Measurements from ENCODE around the gene TOM1L2. TPM values are rescaled to one million over a fixed set of nuclear protein-coding genes. Genes with fewer than 3 reads are reported as not detected.

Gene TOM1L2
- total RNA-seq, 1 experiment from 2014 or later: 34.2 TPM

DNA sequence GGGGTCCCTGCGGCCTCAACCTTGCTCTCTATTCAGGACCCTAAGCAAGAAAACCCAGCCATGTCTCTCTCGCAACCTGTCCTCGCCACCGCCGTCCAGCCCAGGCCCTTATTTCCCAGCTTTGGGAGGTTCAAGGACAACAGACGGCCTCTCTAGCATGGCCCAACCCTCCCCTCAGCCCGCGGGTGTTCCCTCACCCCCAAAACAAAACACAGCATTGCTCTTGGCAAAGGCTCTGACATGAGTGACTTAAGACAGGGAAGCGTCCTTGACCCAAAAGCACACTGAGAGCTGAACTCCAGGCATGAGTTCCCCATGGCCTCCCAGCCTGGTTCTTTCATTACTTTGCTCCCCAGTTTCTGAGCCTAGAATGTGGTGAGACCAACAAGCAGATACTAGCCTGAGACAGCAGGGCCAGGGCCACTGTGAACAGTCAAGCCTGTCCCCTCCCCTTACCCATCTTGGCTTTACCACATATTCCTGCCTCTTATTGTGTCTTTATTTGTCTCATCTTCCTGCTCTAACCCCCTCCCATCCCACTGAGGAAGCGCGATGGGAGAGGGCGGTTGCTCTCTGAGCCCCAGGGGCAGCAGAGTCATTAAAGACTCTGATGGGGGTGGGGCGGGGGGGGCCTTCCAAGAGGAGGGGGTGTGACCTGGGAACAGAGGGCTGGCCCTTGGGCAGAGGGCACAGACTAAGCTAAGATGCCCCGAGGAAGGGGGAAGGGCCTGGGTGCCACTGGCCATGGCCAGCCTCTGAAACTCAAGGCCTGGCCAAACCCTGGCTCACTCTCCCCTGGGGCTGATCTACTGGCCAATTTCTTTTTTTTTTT is 147.2 kb downstream of the TOM1L2 start:
- intact Hi-C loops (cut with micrococcal nuclease): no loop called here
- peak overlapping the region; percentile 76 for H3K27ac Mint-ChIP-seq (ENCODE audit: low read depth, unreplicated experiment)
- DNase-seq (ENCODE audit: unreplicated experiment): no peak
- ChIA-PET POLR2A (interaction anchor here (0.6 to 10.0 kb wide), 3 partner anchors 11 to 545 kb away, joined by 3 to 151 read pairs (median 28); partner anchors contain the start of gene SREBF1), CTCF (interaction anchor here (1.1 kb wide), 1 partner anchor 10 kb away, joined by 4 read pairs; no protein-coding TSS in a partner anchor)
- H3K27me3 Mint-ChIP-seq (ENCODE audit: insufficient read depth, unreplicated experiment): no peaks in the 10 kb centered on the region
- no peaks in the 10 kb centered on the region for H3K9me3 Mint-ChIP-seq (ENCODE audit: unreplicated experiment)
- TF ChIP-seq, protein P1, sequence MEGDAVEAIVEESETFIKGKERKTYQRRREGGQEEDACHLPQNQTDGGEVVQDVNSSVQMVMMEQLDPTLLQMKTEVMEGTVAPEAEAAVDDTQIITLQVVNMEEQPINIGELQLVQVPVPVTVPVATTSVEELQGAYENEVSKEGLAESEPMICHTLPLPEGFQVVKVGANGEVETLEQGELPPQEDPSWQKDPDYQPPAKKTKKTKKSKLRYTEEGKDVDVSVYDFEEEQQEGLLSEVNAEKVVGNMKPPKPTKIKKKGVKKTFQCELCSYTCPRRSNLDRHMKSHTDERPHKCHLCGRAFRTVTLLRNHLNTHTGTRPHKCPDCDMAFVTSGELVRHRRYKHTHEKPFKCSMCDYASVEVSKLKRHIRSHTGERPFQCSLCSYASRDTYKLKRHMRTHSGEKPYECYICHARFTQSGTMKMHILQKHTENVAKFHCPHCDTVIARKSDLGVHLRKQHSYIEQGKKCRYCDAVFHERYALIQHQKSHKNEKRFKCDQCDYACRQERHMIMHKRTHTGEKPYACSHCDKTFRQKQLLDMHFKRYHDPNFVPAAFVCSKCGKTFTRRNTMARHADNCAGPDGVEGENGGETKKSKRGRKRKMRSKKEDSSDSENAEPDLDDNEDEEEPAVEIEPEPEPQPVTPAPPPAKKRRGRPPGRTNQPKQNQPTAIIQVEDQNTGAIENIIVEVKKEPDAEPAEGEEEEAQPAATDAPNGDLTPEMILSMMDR (IDR thresholded peaks at IDR 0.05; ENCODE audit: unreplicated experiment): no peak
- H3K4me1 Mint-ChIP-seq (ENCODE audit: insufficient read depth, unreplicated experiment): peaks cover 63% of the 10 kb centered on the region
- BruUV-seq (replicated peaks): no TSS peak
- peak overlapping the region; percentile 47 for H3K4me3 Mint-ChIP-seq (ENCODE audit: unreplicated experiment)
- H3K36me3 Mint-ChIP-seq (ENCODE audit: insufficient read depth, unreplicated experiment): peaks cover 18% of the 10 kb centered on the region

DNA sequence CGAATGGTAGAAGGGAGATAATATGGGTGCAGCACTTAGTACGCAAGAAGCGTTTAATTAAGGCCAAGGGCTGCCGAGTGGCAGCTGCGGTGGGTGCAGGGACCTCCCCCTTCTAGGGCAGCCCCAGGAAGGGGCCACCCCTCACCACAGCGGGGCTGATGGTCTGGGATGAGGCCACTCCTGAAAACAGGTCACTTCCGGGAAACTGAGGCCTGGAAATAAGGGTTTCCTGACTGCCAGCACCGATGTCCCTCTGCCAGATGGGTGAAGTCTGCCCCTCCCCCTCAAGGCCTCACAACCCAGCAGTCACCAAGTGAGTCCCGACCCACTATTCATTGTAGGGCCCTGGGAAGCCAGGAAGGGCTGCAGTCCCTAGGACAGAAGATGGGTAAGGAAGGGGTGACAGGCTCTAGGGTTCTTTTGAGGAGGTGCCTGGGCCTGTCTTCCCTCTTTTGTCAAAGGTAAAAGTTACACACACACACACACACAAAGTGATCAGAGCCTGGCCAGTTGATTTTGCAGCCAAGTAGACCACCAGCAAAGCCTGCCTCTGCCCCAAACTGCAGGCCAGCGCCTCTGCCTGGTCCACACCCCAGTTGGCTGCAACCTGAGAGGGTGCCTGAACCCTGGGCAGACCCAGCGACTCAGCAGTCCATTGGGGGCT is 147.9 kb downstream of the TOM1L2 start:
- POLR2A ChIA-PET: interaction anchor here (0.6 to 10.0 kb wide), 4 partner anchors 12 to 544 kb away, joined by 3 to 151 read pairs (median 16); partner anchors contain the start of gene SREBF1
- BruUV-seq (replicated peaks): no TSS peak
- peaks cover 25% of the 10 kb centered on the region for H3K36me3 Mint-ChIP-seq (ENCODE audit: insufficient read depth, unreplicated experiment)
- TF ChIP-seq, protein P1 (IDR thresholded peaks at IDR 0.05; ENCODE audit: unreplicated experiment): no peak
- peak overlapping the region; percentile 76 for H3K27ac Mint-ChIP-seq (ENCODE audit: low read depth, unreplicated experiment)
- peak overlapping the region; percentile 77 for H3K4me3 Mint-ChIP-seq (ENCODE audit: unreplicated experiment)
- intact Hi-C loops (cut with micrococcal nuclease): no loop called here
- peaks cover 68% of the 10 kb centered on the region for H3K4me1 Mint-ChIP-seq (ENCODE audit: insufficient read depth, unreplicated experiment)
- DNase-seq (ENCODE audit: unreplicated experiment): no peak
- H3K27me3 Mint-ChIP-seq (ENCODE audit: insufficient read depth, unreplicated experiment): no peaks in the 10 kb centered on the region
- CTCF ChIA-PET: interaction anchor here (2.9 kb wide), 1 partner anchor 11 kb away, joined by 21 read pairs; no protein-coding TSS in a partner anchor
- H3K9me3 Mint-ChIP-seq (ENCODE audit: unreplicated experiment): no peaks in the 10 kb centered on the region

DNA sequence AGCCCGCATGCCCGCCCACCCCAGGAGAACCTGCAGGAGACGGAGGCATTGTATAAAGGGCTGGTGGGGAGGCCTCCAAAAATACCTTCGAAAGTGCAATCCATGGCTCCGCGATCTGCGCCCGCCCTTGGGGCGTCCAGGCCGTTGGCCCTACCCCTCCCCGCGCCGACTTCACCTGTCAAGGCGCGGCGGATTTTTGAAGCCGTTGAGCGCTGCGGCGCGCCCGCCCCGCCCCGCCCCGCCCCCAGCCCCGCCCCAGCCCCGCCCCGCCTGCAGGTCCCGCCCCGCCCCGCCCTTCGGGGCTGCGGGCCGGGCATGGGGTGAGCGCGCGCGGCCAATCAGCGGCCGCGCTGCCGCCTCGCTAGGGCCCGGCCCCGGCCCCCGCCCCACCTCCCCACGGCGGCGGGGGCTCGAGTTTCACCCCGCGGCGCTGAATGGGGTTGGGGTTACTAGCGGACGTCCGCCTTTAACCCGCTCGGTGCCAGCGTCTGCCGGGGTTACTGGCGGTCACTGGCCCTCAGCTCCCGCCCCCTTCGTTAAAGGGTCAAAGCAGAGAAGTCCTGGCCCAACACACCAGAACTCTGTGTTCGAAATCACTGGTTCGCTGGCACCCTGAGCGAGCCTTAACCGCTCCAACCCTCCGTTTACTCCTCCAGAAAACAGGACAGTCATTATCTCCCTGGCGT is 148.6 kb downstream of the TOM1L2 start:
- ChIA-PET POLR2A (interaction anchor here (0.6 to 10.0 kb wide), 3 partner anchors 13 to 169 kb away, joined by 3 to 151 read pairs (median 28); partner anchors contain the start of gene SREBF1), CTCF (interaction anchor here (0.5 to 2.9 kb wide), 3 partner anchors 11 to 226 kb away, joined by 3 to 21 read pairs (median 5); no protein-coding TSS in a partner anchor)
- Mint-ChIP-seq H3K27me3 (ENCODE audit: insufficient read depth, unreplicated experiment) (no peaks in the 10 kb centered on the region), H3K36me3 (ENCODE audit: insufficient read depth, unreplicated experiment) (peaks cover 31% of the 10 kb centered on the region), H3K4me3 (ENCODE audit: unreplicated experiment) (peak overlapping the region; percentile 77), H3K9me3 (ENCODE audit: unreplicated experiment) (no peaks in the 10 kb centered on the region), H3K27ac (ENCODE audit: low read depth, unreplicated experiment) (peak overlapping the region; percentile 76), H3K4me1 (ENCODE audit: insufficient read depth, unreplicated experiment) (peaks cover 71% of the 10 kb centered on the region)
- intact Hi-C loops (cut with micrococcal nuclease): loop anchor here (2.0 kb wide), 1 partner anchor 13 kb away; the partner anchor contains the start of gene SREBF1
- no TSS peak for BruUV-seq (replicated peaks)
- TF ChIP-seq, protein P1 (IDR thresholded peaks at IDR 0.05; ENCODE audit: unreplicated experiment): no peak
- peak; percentile 91 for DNase-seq (ENCODE audit: unreplicated experiment)

Measured in MCF 10A (cell line).